MM.1S (cell line): Measurements from ENCODE around the gene RBFOX2.
"Not testable (repeated sequence)": the region's sequence is repeated elsewhere in the genome, so short reads cannot be mapped to it uniquely, and the experiment has no call there.

ENCODE experiments used
- DNase-seq: peaks from one replicate; pipeline ENCODE4 v3.0.0-alpha.2; 2015
- H2AFZ ChIP-seq: fragments of 300-600 bp; sonication (generic); 2 replicates; pipeline ENCODE4 v1.6.0; 2016; ENCODE audit warnings: antibody characterized with exemption, low read length
- H3F3A ChIP-seq: fragments of 300-600 bp; sonication (generic); 2 replicates; pipeline ENCODE4 v1.6.1; 2016; ENCODE audit warnings: mild to moderate bottlenecking, antibody characterized with exemption, low read length, moderate library complexity, mixed read lengths; ENCODE audit not compliant: insufficient read depth
- H3K27ac ChIP-seq: fragments of 300-600 bp; sonication (generic); 2 replicates; pipeline ENCODE4 v1.5.1; 2016; ENCODE audit warnings: mild to moderate bottlenecking, low read length
- H3K27me3 ChIP-seq: fragments of 300-600 bp; sonication (generic); replicated peaks from 2 replicates; pipeline ENCODE4 v1.6.0; 2016; ENCODE audit warnings: low read length; ENCODE audit not compliant: insufficient read depth
- H3K36me3 ChIP-seq: fragments of 300-600 bp; sonication (generic); replicated peaks from 2 replicates; pipeline ENCODE4 v1.6.1; 2016; ENCODE audit warnings: mild to moderate bottlenecking, low read length, mixed read lengths; ENCODE audit not compliant: insufficient read depth
- H3K4me1 ChIP-seq: fragments of 300-600 bp; sonication (generic); 2 replicates; pipeline ENCODE4 v1.6.1; 2016; ENCODE audit warnings: low read length, mixed read lengths
- H3K4me2 ChIP-seq: fragments of 300-600 bp; sonication (generic); 2 replicates; pipeline ENCODE4 v1.6.0; 2016; ENCODE audit warnings: low read depth, low read length
- H3K4me3 ChIP-seq: fragments of 300-600 bp; sonication (generic); 2 replicates; pipeline ENCODE4 v1.5.1; 2016; ENCODE audit warnings: low read length, mixed read lengths
- H3K79me2 ChIP-seq: fragments of 300-600 bp; sonication (generic); 2 replicates; pipeline ENCODE4 v1.6.1; 2016; ENCODE audit warnings: mixed run types, low read length, mixed read lengths
- H3K9ac ChIP-seq: fragments of 300-600 bp; sonication (generic); 2 replicates; pipeline ENCODE4 v1.6.1; 2016; ENCODE audit warnings: low read length, mixed read lengths
- H3K9me2 ChIP-seq: fragments of 300-600 bp; sonication (generic); replicated peaks from 2 replicates; pipeline ENCODE4 v1.6.1; 2016; ENCODE audit warnings: mild to moderate bottlenecking, low read length, mixed read lengths; ENCODE audit not compliant: insufficient read depth
- H3K9me3 ChIP-seq: fragments of 300-600 bp; sonication (generic); replicated peaks from 2 replicates; pipeline ENCODE4 v1.6.1; 2016; ENCODE audit warnings: mild to moderate bottlenecking, low read length, mixed read lengths; ENCODE audit not compliant: insufficient read depth
- H4K20me1 ChIP-seq: fragments of 300-600 bp; sonication (generic); 2 replicates; pipeline ENCODE4 v1.6.1; 2016; ENCODE audit warnings: mild to moderate bottlenecking, low read length, moderate library complexity, mixed read lengths; ENCODE audit not compliant: insufficient read depth
- EZH2 ChIP-seq: fragments of 300-600 bp; sonication (generic); optimal IDR thresholded peaks from 2 replicates; pipeline ENCODE3; 2017; ENCODE audit warnings: low read depth, mild to moderate bottlenecking, antibody characterized with exemption, low read length, mixed read lengths
- EZH2phosphoT487 ChIP-seq: fragments of 300-600 bp; sonication (generic); IDR thresholded peaks from 2 replicates; pipeline ENCODE4 v1.6.1; 2018; ENCODE audit warnings: antibody characterized with exemption, low read length
- TF ChIP-seq, protein P1 (sequence below): fragments of 300-600 bp; sonication (generic); IDR thresholded peaks from 2 replicates; pipeline ENCODE4 v1.5.1; 2016; ENCODE audit warnings: antibody characterized with exemption, low read length, mixed read lengths

RBFOX2 gene

DNA sequence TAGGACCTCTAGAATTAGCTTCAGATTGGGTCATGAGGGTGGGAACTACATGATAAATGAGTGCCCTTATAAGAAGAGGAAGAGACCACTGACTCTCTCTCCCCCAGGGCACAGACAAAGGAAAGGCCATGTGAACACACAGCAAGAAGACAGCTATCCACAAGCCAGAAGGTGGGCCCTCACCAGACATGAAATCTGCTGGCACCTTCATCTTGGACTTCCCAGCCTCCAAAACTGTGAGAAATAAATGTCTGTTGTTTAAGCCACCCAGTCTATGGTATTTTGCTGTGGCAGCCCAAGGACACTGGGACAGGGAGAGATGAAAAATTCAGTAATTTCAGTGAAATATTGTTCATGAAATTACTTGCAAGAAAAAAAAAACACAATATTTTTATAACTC is 5.9 kb downstream of the RBFOX2 start:
- Histone ChIP-seq H3K27me3 (no peaks in the 10 kb centered on the region), H4K20me1 (no peaks in the 10 kb centered on the region), H3K9ac (no peak overlapping the region), H3K9me2 (no peaks in the 10 kb centered on the region), H3K79me2 (no peaks in the 10 kb centered on the region), H3K9me3 (no peaks in the 10 kb centered on the region), H3K27ac (no peak overlapping the region), H3K4me3 (no peak overlapping the region), H3K36me3 (no peaks in the 10 kb centered on the region), H3F3A (peaks cover 3% of the 10 kb centered on the region; the same call in 1 of the 2 replicates), H3K4me1 (0 out of 2 replicates have a peak, but pooled peaks cover 5% of the 10 kb centered on the region), H2AFZ (no peak overlapping the region), H3K4me2 (peak overlapping the region; percentile 28)
- no peak for TF ChIP-seq EZH2phosphoT487
- no peak for DNase-seq

DNA sequence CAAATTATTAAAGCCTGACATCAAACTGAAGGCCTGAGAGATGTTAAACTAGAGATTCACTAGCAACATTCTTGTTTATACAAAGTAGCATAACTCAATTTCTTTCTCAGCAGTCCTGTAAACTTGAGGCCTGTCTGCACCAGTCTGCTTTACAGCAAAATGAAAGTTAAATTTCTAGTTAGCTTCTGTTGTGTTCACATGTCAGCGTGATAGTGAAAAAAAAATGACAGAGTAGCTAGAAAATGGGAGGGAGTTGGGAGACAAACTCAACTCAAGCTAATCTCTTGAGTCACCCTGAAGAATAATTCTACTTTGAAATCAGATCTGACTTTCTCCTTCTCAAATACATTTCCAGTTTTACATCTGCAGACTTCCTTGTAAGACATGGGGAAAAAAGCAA is 6.5 kb downstream of the RBFOX2 start:
- TF ChIP-seq EZH2phosphoT487 (no peak), EZH2 (no peak)
- TF ChIP-seq, protein P1, sequence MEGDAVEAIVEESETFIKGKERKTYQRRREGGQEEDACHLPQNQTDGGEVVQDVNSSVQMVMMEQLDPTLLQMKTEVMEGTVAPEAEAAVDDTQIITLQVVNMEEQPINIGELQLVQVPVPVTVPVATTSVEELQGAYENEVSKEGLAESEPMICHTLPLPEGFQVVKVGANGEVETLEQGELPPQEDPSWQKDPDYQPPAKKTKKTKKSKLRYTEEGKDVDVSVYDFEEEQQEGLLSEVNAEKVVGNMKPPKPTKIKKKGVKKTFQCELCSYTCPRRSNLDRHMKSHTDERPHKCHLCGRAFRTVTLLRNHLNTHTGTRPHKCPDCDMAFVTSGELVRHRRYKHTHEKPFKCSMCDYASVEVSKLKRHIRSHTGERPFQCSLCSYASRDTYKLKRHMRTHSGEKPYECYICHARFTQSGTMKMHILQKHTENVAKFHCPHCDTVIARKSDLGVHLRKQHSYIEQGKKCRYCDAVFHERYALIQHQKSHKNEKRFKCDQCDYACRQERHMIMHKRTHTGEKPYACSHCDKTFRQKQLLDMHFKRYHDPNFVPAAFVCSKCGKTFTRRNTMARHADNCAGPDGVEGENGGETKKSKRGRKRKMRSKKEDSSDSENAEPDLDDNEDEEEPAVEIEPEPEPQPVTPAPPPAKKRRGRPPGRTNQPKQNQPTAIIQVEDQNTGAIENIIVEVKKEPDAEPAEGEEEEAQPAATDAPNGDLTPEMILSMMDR: no peak
- no peaks in the 10 kb centered on the region for H3K9me3 ChIP-seq
- no peaks in the 10 kb centered on the region for H3K36me3 ChIP-seq
- DNase-seq: peak; percentile 38
- H3K9me2 ChIP-seq: no peaks in the 10 kb centered on the region
- no peaks in the 10 kb centered on the region for H3F3A ChIP-seq
- peak overlapping the region; percentile 28 for H3K4me2 ChIP-seq
- H3K4me3 ChIP-seq: no peak overlapping the region
- no peaks in the 10 kb centered on the region for H3K79me2 ChIP-seq
- no peaks in the 10 kb centered on the region for H4K20me1 ChIP-seq
- H3K4me1 ChIP-seq: 0 out of 2 replicates have a peak, but pooled peaks cover 5% of the 10 kb centered on the region
- H3K27me3 ChIP-seq: no peaks in the 10 kb centered on the region
- no peak overlapping the region; the same call in 1 of the 2 replicates for H2AFZ ChIP-seq
- H3K9ac ChIP-seq: no peak overlapping the region
- no peak overlapping the region; the same call in 1 of the 2 replicates for H3K27ac ChIP-seq

DNA sequence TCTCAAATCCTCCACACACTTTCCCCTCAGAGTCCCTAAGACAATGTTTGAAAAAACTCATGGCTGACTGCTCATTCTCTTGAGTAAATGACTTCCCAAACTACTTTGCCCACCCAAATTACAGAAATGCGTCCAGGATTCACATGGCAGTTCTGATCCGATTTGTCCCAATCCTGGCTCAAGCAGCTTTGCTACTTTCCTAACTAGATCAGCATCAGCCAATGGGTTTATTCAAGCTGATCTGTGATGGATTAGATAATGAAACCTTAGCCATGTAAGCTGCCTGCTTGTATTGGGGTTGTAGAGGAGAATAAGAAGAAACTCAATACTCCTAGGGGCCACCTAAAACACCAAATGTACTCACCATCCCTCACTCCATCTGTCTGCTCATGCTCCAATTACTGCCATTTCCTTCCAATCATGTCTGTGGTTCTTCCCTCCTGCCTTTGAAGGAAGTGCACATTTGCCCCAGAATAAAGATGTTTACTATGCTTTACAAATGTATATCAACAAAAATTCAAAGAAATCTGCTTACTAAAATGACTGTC is 6.9 kb downstream of the RBFOX2 start:
- TF ChIP-seq EZH2phosphoT487 (no peak), EZH2 (no peak)
- TF ChIP-seq, protein P1: no peak
- H2AFZ ChIP-seq: no peak overlapping the region; the same call in 1 of the 2 replicates
- H3K27ac ChIP-seq: no peak overlapping the region; the same call in 1 of the 2 replicates
- DNase-seq: no peak
- peak overlapping the region; percentile 28; the same call in 1 of the 2 replicates for H3K4me2 ChIP-seq
- no peaks in the 10 kb centered on the region for H3K79me2 ChIP-seq
- H4K20me1 ChIP-seq: no peaks in the 10 kb centered on the region
- no peaks in the 10 kb centered on the region for H3K9me3 ChIP-seq
- H3K27me3 ChIP-seq: no peaks in the 10 kb centered on the region
- no peaks in the 10 kb centered on the region for H3F3A ChIP-seq
- H3K9me2 ChIP-seq: no peaks in the 10 kb centered on the region
- H3K4me3 ChIP-seq: no peak overlapping the region
- H3K36me3 ChIP-seq: no peaks in the 10 kb centered on the region
- H3K9ac ChIP-seq: no peak overlapping the region
- 0 out of 2 replicates have a peak, but pooled peaks cover 5% of the 10 kb centered on the region for H3K4me1 ChIP-seq

DNA sequence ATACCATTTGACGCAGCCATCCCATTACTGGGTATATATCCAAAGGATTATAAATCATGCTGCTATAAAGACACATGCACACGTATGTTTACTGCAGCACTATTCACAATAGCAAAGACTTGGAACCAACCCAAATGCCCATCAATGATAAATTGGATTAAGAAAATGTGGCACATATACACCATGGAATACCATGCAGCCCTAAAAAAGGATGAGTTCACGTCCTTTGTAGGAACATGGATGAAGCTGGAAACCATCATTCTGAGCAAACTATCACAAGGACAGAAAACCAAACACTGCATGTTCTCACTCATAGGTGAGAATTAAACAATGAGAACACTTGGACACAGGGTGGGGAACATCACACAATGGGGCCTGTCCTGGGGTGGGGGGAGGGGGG is 7.8 kb downstream of the RBFOX2 start:
- H3K9ac ChIP-seq, H3F3A ChIP-seq, H4K20me1 ChIP-seq, H3K4me2 ChIP-seq, H3K4me1 ChIP-seq, DNase-seq, H3K27ac ChIP-seq, H2AFZ ChIP-seq, H3K79me2 ChIP-seq, H3K27me3 ChIP-seq, H3K36me3 ChIP-seq, H3K9me2 ChIP-seq, H3K9me3 ChIP-seq, H3K4me3 ChIP-seq: not testable (repeated sequence)
